ENCODE data around the gene CYP24A1. TPM values are rescaled to one million over a fixed set of nuclear protein-coding genes. Genes with fewer than 3 reads are reported as not detected.
A peak's percentile ranks its signal among the peaks of the same experiment; 100 is the strongest.

The CYP24A1 gene
- polyA plus RNA-seq, 3 donors = not detected

- no peak overlapping the region for H3K4me2 ChIP-seq (replicated peaks; ENCODE audit: extremely low read depth, low read length, poor library complexity, severe bottlenecking)
- no peak overlapping the region for H2AFZ ChIP-seq (ENCODE audit: insufficient read depth, low read depth, low read length, poor library complexity, severe bottlenecking)
- H3K9ac ChIP-seq (ENCODE audit: insufficient read depth, low read length, poor library complexity, severe bottlenecking) = no peak overlapping the region
- no peak for DNase-seq
- no peaks in the 10 kb centered on the region for H3K9me3 Mint-ChIP-seq
- no peak overlapping the region for H3K27ac ChIP-seq (ENCODE audit: low read depth in 1 of 2, low read length in 2 of 2)
- H4K20me1 ChIP-seq (ENCODE audit: insufficient read depth, low read length) = no peaks in the 10 kb centered on the region
- no peak overlapping the region for H3K27ac Mint-ChIP-seq
- no peak for TF ChIP-seq CTCF (IDR thresholded peaks at IDR 0.05)
- no peaks in the 10 kb centered on the region for H3K79me2 ChIP-seq (ENCODE audit: insufficient read depth, low read length)
- no peaks in the 10 kb centered on the region for H3K4me1 Mint-ChIP-seq
- H3K4me1 ChIP-seq (ENCODE audit: control insufficient read depth in 1 of 2, insufficient read depth in 2 of 2, low read length in 2 of 2) = no peaks in the 10 kb centered on the region
- H3K36me3 Mint-ChIP-seq = no peaks in the 10 kb centered on the region
- H3K4me3 Mint-ChIP-seq = no peak overlapping the region
- H3K4me3 ChIP-seq (replicated peaks in 1 of 3; ENCODE audit: low read depth in 2 of 3, low read length in 3 of 3) = no peak overlapping the region
- no peaks in the 10 kb centered on the region for H3K36me3 ChIP-seq (replicated peaks in 1 of 2; ENCODE audit: control insufficient read depth in 1 of 2, insufficient read depth in 2 of 2, low read length in 2 of 2)
- 100% methylated on average over 1 of the region's 7 CpGs for WGBS (ENCODE audit: insufficient coverage)
- no peaks in the 10 kb centered on the region for H3K27me3 ChIP-seq (ENCODE audit: control insufficient read depth in 2 of 2, insufficient read depth in 2 of 2, low read length in 2 of 2)
- no peaks in the 10 kb centered on the region for H3K9me3 ChIP-seq (replicated peaks in 1 of 2; ENCODE audit: control insufficient read depth in 1 of 2, insufficient read depth in 1 of 2, low read length in 2 of 2)
- intact Hi-C loops (cut with micrococcal nuclease) = no loop called here
- H3K27me3 Mint-ChIP-seq (ENCODE audit: low read depth in 3 of 3) = peaks cover 2 to 11% (median 6%) of the 10 kb centered on the region in 3 donors
Measured at GRCh38 chr20:54149765-54150264, 24.0 kb downstream of the CYP24A1 start.

GRCh38 chr20:54148947-54149764, 24.6 kb downstream of the CYP24A1 start:
- Mint-ChIP-seq H3K36me3 (no peaks in the 10 kb centered on the region), H3K4me1 (no peaks in the 10 kb centered on the region), H3K27me3 (ENCODE audit: low read depth in 3 of 3) (peaks cover 2 to 10% (median 6%) of the 10 kb centered on the region in 3 donors), H3K27ac (no peak overlapping the region), H3K4me3 (peak overlapping the region in 1 of 2 donors; percentile 4), H3K9me3 (no peaks in the 10 kb centered on the region)
- Histone ChIP-seq H3K4me1 (ENCODE audit: control insufficient read depth in 1 of 2, insufficient read depth in 2 of 2, low read length in 2 of 2) (no peaks in the 10 kb centered on the region), H4K20me1 (ENCODE audit: insufficient read depth, low read length) (no peaks in the 10 kb centered on the region), H2AFZ (ENCODE audit: insufficient read depth, low read depth, low read length, poor library complexity, severe bottlenecking) (no peak overlapping the region), H3K9me3 (replicated peaks in 1 of 2; ENCODE audit: control insufficient read depth in 1 of 2, insufficient read depth in 1 of 2, low read length in 2 of 2) (no peaks in the 10 kb centered on the region), H3K4me2 (replicated peaks; ENCODE audit: extremely low read depth, low read length, poor library complexity, severe bottlenecking) (no peak overlapping the region), H3K27ac (ENCODE audit: low read depth in 1 of 2, low read length in 2 of 2) (no peak overlapping the region), H3K79me2 (ENCODE audit: insufficient read depth, low read length) (no peaks in the 10 kb centered on the region), H3K27me3 (ENCODE audit: control insufficient read depth in 2 of 2, insufficient read depth in 2 of 2, low read length in 2 of 2) (no peaks in the 10 kb centered on the region), H3K4me3 (replicated peaks in 1 of 3; ENCODE audit: low read depth in 2 of 3, low read length in 3 of 3) (no peak overlapping the region), H3K36me3 (replicated peaks in 1 of 2; ENCODE audit: control insufficient read depth in 1 of 2, insufficient read depth in 2 of 2, low read length in 2 of 2) (no peaks in the 10 kb centered on the region), H3K9ac (ENCODE audit: insufficient read depth, low read length, poor library complexity, severe bottlenecking) (no peak overlapping the region)
- TF ChIP-seq CTCF (IDR thresholded peaks at IDR 0.05) = no peak
- WGBS (ENCODE audit: insufficient coverage) = 81% methylated on average over 3 of the region's 7 CpGs
- DNase-seq = no peak
- intact Hi-C loops (cut with micrococcal nuclease) = no loop called here

All from CD14-positive monocyte (primary cell).